Activated naive CD8-positive, alpha-beta T cell treated with anti-CD3 and anti-CD28 coated beads, Interleukin-2, amount 50 U/mL, for 24 hours (primary cell): Measurements from ENCODE around the gene TPM2.

Experiments used
- ATAC-seq: fragments of 150-1000 bp; cut with Tn5 transposase; one replicate; pipeline ENCODE4 v1.10.0; 2021
- DNase-seq: peaks from one replicate; pipeline ENCODE4 v3.0.0; 2021
- H3K27ac Mint-ChIP-seq: one replicate; pipeline ENCODE4 v1.8.0; 2021; ENCODE audit warnings: mild to moderate bottlenecking, mixed read lengths
- H3K27me3 Mint-ChIP-seq: one replicate; pipeline ENCODE4 v1.8.0; 2021; ENCODE audit warnings: mixed read lengths
- H3K36me3 Mint-ChIP-seq: one replicate; pipeline ENCODE4 v1.8.0; 2021; ENCODE audit warnings: low read depth, mixed read lengths
- H3K4me1 Mint-ChIP-seq: one replicate; pipeline ENCODE4 v1.8.0; 2021; ENCODE audit warnings: mixed read lengths
- H3K4me3 Mint-ChIP-seq: one replicate; pipeline ENCODE4 v1.8.0; 2021; ENCODE audit warnings: mild to moderate bottlenecking, moderate library complexity, mixed read lengths
- H3K9me3 Mint-ChIP-seq: one replicate; pipeline ENCODE4 v1.8.0; 2021; ENCODE audit warnings: mixed read lengths

TPM2 gene

DNA sequence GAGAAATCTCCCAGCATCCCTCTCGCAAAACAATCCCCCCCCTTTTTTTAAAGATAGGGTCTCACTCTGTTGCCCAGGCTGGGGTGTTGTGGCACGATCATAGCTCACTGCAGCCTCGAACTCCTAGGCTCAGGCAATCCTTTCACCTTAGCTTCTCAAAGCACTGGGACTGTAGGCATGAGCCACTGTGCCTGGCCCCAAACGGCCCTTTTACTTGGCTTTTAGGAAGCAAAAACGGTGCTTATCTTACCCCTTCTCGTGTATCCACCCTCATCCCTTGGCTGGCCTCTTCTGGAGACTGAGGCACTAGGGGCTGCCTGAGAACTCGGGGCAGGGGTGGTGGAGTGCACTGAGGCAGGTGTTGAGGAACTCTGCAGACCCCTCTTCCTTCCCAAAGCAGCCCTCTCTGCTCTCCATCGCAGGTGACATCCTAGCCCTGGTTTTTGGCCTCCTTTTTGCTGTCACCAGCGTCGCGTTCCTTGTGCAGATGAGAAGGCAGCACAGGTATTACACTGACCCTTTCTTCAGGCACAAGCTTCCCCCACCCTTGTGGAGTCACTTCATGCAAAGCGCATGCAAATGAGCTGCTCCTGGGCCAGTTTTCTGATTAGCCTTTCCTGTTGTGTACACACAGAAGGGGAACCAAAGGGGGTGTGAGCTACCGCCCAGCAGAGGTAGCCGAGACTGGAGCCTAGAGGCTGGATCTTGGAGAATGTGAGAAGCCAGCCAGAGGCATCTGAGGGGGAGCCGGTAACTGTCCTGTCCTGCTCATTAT, 9.2 kb downstream of the TPM2 start:
- no peak for ATAC-seq
- H3K27me3 Mint-ChIP-seq, result peaks cover 6% of the 10 kb centered on the region

GRCh38 chr9:35679766-35680330, 9.9 kb downstream of the TPM2 start:
- Mint-ChIP-seq H3K4me3 (no peak overlapping the region), H3K4me1 (peaks cover 5% of the 10 kb centered on the region), H3K36me3 (no peaks in the 10 kb centered on the region), H3K27ac (no peak overlapping the region), H3K9me3 (no peaks in the 10 kb centered on the region), H3K27me3 (peaks cover 6% of the 10 kb centered on the region)
- DNase-seq (no peak), ATAC-seq (no peak)

More for the DNA sequence above, 9.2 kb downstream of the TPM2 start:
- peaks cover 5% of the 10 kb centered on the region for H3K4me1 Mint-ChIP-seq
- DNase-seq, result no peak
- H3K36me3 Mint-ChIP-seq, result no peaks in the 10 kb centered on the region
- no peak overlapping the region for H3K4me3 Mint-ChIP-seq
- H3K9me3 Mint-ChIP-seq, result no peaks in the 10 kb centered on the region
- H3K27ac Mint-ChIP-seq, result no peak overlapping the region

GRCh38 chr9:35679091-35679490, 10.6 kb downstream of the TPM2 start:
- Mint-ChIP-seq H3K36me3 (no peaks in the 10 kb centered on the region), H3K27me3 (peaks cover 11% of the 10 kb centered on the region), H3K4me1 (peaks cover 8% of the 10 kb centered on the region), H3K4me3 (no peak overlapping the region), H3K9me3 (no peaks in the 10 kb centered on the region), H3K27ac (no peak overlapping the region)
- no peak for DNase-seq
- no peak for ATAC-seq

DNA sequence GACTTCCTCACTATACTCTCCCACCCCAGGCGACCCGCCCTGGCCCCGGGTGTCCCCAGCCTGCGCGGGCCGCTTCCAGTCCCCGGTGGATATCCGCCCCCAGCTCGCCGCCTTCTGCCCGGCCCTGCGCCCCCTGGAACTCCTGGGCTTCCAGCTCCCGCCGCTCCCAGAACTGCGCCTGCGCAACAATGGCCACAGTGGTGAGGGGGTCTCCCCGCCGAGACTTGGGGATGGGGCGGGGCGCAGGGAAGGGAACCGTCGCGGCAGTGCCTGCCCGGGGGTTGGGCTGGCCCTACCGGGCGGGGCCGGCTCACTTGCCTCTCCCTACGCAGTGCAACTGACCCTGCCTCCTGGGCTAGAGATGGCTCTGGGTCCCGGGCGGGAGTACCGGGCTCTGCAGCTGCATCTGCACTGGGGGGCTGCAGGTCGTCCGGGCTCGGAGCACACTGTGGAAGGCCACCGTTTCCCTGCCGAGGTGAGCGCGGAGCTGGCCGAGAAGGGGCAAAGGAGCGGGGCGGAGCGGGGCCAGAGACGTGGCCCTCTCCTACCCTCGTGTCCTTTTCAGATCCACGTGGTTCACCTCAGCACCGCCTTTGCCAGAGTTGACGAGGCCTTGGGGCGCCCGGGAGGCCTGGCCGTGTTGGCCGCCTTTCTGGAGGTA, 13.9 kb downstream of the TPM2 start:
- H3K4me1 Mint-ChIP-seq, result peaks cover 12% of the 10 kb centered on the region
- peak; percentile 74 for ATAC-seq
- H3K9me3 Mint-ChIP-seq, result no peaks in the 10 kb centered on the region
- H3K27me3 Mint-ChIP-seq, result peaks cover 11% of the 10 kb centered on the region
- peak; percentile 66 for DNase-seq
- peak overlapping the region; percentile 66 for H3K4me3 Mint-ChIP-seq
- no peaks in the 10 kb centered on the region for H3K36me3 Mint-ChIP-seq
- peak overlapping the region; percentile 56 for H3K27ac Mint-ChIP-seq

DNA sequence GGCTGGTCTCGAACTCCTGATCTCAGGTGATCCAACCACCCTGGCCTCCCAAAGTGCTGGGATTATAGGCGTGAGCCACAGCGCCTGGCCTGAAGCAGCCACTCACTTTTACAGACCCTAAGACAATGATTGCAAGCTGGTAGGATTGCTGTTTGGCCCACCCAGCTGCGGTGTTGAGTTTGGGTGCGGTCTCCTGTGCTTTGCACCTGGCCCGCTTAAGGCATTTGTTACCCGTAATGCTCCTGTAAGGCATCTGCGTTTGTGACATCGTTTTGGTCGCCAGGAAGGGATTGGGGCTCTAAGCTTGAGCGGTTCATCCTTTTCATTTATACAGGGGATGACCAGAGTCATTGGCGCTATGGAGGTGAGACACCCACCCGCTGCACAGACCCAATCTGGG, 14.5 kb downstream of the TPM2 start:
- no peaks in the 10 kb centered on the region for H3K9me3 Mint-ChIP-seq
- H3K27ac Mint-ChIP-seq, result no peak overlapping the region
- H3K27me3 Mint-ChIP-seq, result peaks cover 11% of the 10 kb centered on the region
- ATAC-seq (peak; percentile 10), DNase-seq (no peak)
- no peaks in the 10 kb centered on the region for H3K36me3 Mint-ChIP-seq
- H3K4me1 Mint-ChIP-seq, result peaks cover 12% of the 10 kb centered on the region
- peak overlapping the region; percentile 43 for H3K4me3 Mint-ChIP-seq

DNA sequence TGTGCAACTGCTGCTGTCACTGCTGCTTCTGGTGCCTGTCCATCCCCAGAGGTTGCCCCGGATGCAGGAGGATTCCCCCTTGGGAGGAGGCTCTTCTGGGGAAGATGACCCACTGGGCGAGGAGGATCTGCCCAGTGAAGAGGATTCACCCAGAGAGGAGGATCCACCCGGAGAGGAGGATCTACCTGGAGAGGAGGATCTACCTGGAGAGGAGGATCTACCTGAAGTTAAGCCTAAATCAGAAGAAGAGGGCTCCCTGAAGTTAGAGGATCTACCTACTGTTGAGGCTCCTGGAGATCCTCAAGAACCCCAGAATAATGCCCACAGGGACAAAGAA, 15.7 kb downstream of the TPM2 start:
- Mint-ChIP-seq H3K36me3 (no peaks in the 10 kb centered on the region), H3K4me3 (no peak overlapping the region), H3K4me1 (peaks cover 12% of the 10 kb centered on the region), H3K27me3 (peaks cover 11% of the 10 kb centered on the region), H3K27ac (no peak overlapping the region), H3K9me3 (no peaks in the 10 kb centered on the region)
- DNase-seq, result no peak
- ATAC-seq, result no peak

- no peak within 1 kb of the TSS for H3K27ac Mint-ChIP-seq
- no peaks in the 10 kb centered on the region for H3K36me3 Mint-ChIP-seq
- H3K9me3 Mint-ChIP-seq, result no peaks in the 10 kb centered on the region
- H3K4me1 Mint-ChIP-seq, result peaks cover 12% of the 10 kb centered on the region
- no peak for DNase-seq
- H3K4me3 Mint-ChIP-seq, result peak within 1 kb of the TSS; percentile 55
- H3K27me3 Mint-ChIP-seq, result peaks cover 11% of the 10 kb centered on the region
- peak; percentile 57 for ATAC-seq
Observed at GRCh38 chr9:35673132-35674024, 16.3 kb downstream of the TPM2 start, which contains the start of gene CA9. TSS of gene CA9 (plus strand) at chr9:35673928. CDS start at chr9:35673960, 32 bp downstream.

DNA sequence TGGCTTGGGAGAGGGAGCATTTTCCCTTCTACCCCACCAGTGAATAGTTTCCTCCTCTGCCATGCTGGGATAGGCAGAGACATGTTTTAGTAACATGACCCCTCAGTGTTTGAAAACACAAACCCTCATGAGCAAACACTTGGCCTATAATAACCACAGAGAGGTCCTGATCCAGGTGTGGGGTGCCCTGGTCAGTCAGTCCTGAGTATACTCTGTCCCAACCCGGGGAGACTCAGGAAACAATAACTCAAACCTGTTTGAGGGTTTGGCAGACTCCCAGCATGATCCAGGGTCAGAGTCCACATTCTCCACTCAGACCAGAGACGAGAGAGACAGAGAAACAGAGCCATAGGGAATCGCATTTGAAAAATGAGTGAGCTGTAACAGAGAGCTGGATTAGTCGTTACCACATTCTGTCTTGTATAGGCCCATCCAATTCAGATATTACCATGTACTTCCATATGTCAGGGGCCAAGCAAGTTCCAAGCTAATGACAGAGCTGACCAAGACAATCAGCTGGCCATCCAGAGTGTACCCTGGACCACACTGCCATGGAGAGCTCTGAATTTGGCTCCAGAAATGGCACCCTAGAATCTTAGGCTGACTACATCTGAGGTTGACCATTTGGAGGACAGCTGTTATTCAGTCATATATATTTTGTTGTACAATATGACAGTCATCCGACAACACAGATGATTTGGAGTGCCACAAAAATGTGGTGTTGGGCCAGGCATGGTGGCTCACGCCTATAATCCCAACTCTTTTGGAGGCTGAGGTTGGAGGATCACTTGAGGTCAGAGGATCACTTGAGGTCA, 20.2 kb downstream of the TPM2 start:
- H3K27me3 Mint-ChIP-seq, result peaks cover 5% of the 10 kb centered on the region
- no peak for DNase-seq
- ATAC-seq, result no peak
- peaks cover 13% of the 10 kb centered on the region for H3K4me1 Mint-ChIP-seq
- no peak overlapping the region for H3K4me3 Mint-ChIP-seq
- H3K27ac Mint-ChIP-seq, result no peak overlapping the region
- H3K36me3 Mint-ChIP-seq, result no peaks in the 10 kb centered on the region
- no peaks in the 10 kb centered on the region for H3K9me3 Mint-ChIP-seq

DNA sequence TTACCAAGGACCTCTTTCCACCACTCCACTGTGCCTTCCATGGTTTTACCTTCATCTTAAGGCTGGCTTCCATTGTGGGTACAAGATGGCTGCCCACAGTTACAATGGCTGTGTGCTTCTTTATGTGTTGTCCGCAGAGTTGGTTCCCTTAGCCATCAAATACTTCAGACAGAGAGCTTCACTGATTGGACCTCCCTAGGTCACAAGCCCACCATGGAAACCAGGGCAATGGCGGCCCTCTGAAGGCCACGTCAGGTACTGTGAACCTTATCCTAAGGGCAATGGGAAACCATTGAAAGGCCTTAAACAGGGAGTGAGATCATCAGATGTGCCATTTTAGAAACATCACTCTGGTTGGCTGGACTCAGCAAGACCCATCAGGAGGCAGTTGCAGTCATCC, 21.8 kb downstream of the TPM2 start:
- Mint-ChIP-seq H3K9me3 (no peaks in the 10 kb centered on the region), H3K4me3 (no peak overlapping the region), H3K27ac (peak overlapping the region; percentile 39), H3K4me1 (peaks cover 23% of the 10 kb centered on the region), H3K27me3 (peaks cover 2% of the 10 kb centered on the region), H3K36me3 (no peaks in the 10 kb centered on the region)
- ATAC-seq (no peak), DNase-seq (no peak)

DNA sequence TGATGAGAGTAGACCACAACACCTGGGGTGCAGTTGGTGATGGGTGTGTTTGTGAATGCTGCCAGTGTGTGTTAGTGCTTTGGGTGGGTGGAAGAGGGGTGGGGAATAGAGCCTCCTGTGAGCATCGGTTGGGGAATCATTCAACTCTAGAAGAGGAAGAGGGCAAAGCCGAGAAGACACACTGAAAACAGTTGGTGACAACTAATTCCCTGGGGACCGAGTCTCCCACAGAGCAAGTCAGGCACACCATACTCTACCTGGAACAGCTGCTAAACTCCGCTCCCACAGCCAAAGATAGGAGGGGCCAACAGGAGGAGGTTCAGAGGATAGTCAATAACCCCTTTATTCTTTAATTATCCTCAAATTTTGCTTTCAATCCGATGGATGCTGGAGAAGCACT, 23.2 kb downstream of the TPM2 start:
- Mint-ChIP-seq H3K9me3 (no peaks in the 10 kb centered on the region), H3K27ac (no peak overlapping the region), H3K4me1 (peaks cover 37% of the 10 kb centered on the region), H3K27me3 (peaks cover 2% of the 10 kb centered on the region), H3K4me3 (no peak overlapping the region), H3K36me3 (peaks cover 11% of the 10 kb centered on the region)
- ATAC-seq (no peak), DNase-seq (no peak)

GRCh38 chr9:35666045-35666444, 23.7 kb downstream of the TPM2 start:
- Mint-ChIP-seq H3K4me3 (peak overlapping the region; percentile 81), H3K27me3 (peaks cover 2% of the 10 kb centered on the region), H3K9me3 (no peaks in the 10 kb centered on the region), H3K4me1 (peaks cover 40% of the 10 kb centered on the region), H3K27ac (no peak overlapping the region), H3K36me3 (peaks cover 14% of the 10 kb centered on the region)
- DNase-seq (no peak), ATAC-seq (no peak)

- peak overlapping the region; percentile 81 for H3K4me3 Mint-ChIP-seq
- peaks cover 20% of the 10 kb centered on the region for H3K36me3 Mint-ChIP-seq
- ATAC-seq (no peak), DNase-seq (no peak)
- H3K27me3 Mint-ChIP-seq, result peaks cover 2% of the 10 kb centered on the region
- H3K9me3 Mint-ChIP-seq, result no peaks in the 10 kb centered on the region
- peaks cover 46% of the 10 kb centered on the region for H3K4me1 Mint-ChIP-seq
- peak overlapping the region; percentile 63 for H3K27ac Mint-ChIP-seq
Observed at GRCh38 chr9:35665471-35665818, 24.3 kb downstream of the TPM2 start.

- ATAC-seq (peak; percentile 88), DNase-seq (peak; percentile 84)
- Mint-ChIP-seq H3K9me3 (no peaks in the 10 kb centered on the region), H3K36me3 (peaks cover 24% of the 10 kb centered on the region), H3K27ac (peak within 1 kb of the TSS; percentile 72), H3K4me1 (peaks cover 53% of the 10 kb centered on the region), H3K27me3 (peaks cover 2% of the 10 kb centered on the region), H3K4me3 (peak within 1 kb of the TSS; percentile 81)
Observed at GRCh38 chr9:35664531-35665470, 24.9 kb downstream of the TPM2 start, which contains the start of gene ARHGEF39. TSS of gene ARHGEF39 (minus strand) at chr9:35665195. CDS start at chr9:35665169, 26 bp downstream.
